ENCODE data around the gene PTPN21.

Gene PTPN21

DNA sequence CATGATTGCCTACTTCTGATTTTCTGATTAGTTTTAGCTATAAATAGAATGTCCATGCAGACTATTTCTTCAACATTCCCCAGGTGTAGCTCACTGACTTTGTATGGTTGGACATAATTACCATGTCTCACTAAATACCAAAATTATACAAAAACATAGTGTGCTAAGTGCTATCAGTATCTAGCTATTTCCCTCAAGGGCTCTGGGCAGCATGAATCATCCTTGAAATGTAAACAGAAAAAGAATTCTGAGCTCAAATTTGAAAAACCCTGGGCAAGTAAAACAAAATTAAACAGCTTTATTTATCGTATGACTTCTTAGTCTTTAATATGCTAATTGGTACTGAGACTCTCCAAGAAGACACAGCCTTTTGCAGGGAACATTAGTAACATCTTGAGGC is 86.4 kb downstream of the PTPN21 start:
- DNase-seq (ENCODE audit: low spot score) = no peak

DNA sequence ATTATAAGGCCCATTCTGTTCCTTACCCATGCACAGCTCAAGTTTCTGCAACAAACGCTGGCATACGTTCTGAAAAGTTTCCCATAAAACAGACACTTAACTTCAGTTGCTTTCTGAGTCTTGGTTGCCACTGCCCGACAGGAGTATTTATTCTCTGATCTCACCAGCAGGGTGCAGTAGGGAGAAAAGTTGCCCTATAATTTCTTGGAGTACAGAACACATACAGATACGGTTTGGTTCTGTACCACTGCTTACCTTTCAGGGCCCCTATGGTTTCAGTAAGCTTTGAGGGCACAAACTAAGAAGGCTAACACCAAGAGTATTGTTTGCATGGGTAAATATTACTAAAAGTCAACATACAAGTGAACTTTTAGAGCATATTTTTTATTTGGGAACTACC is 91.5 kb downstream of the PTPN21 start:
- no peak for DNase-seq (ENCODE audit: low spot score)

DNA sequence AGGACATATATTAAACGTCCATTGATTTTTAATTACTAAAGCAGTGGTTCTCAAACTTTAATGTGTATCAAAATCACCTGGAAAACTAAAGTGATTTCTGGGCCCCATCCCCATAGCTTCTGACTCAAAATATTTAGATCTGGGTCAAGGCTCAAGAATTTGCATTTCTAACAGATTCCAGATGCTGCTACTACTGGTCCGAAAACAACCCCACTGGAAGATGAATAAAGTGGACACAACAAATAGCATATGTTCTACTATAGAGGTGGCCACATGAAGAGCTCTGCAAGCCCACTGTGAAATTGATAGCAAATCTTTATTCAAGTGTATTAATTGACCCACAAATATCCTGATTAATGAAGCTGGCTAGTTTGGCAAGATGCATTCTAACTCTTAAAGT is 99.9 kb downstream of the PTPN21 start:
- DNase-seq (ENCODE audit: low spot score) = no peak

DNA sequence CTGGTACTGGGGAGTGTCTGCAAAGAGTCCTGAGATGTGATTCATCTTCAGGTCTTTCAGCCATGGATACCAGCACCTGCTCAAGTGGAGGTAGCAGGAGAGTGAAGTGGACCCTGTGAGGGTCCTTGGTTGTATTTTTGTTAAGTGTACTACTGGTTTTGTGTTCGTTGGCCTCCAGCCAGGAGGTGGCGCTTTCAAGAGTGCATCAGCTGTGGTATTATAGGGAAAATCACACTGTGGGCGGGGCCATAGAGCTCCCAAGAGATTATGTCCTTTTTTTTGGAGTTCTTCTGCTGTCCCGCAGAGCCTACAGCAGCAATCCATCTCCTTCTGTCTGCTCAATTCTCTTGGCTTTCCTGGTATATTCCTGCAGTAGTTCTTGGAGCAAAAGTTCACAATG is 102.6 kb downstream of the PTPN21 start:
- no peak for DNase-seq (ENCODE audit: low spot score)

DNA sequence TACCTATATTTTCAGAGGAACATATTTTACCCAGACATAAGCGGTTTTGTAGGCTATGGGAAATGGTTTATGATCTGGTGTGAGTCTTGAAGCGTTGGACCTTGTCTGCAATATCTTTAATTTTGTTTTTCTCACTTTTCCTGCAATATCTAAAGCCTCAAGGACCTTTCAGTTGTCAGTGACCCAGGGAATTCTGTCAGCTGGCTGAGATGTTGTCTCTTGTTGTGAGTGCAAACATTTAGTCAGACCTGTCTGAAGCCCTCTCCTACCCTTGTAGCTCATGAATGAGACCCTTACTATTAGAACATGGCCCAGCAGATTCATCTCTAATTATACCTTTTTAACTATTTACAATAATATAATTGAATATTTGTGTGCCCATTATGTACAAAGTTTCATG is 115.7 kb downstream of the PTPN21 start:
- DNase-seq (ENCODE audit: low spot score) = no peak

DNA sequence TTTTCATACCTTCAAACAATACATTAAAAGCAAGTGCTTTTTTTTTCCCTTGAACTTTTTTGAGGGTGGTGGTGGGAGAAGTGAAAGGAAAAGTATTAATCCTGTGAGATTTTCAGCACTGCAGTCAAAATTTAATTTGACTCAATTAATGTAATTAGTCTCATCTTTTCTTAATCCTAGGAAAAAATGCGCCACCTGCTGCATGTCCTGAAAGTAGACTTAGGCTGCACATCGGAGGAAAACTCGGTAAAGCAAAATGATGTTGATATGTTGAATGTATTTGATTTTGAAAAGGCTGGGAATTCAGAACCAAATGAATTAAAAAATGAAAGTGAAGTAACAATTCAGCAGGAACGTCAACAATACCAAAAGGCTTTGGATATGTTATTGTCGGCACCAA is 117.1 kb downstream of the PTPN21 start:
- DNase-seq (ENCODE audit: low spot score) = no peak

DNA sequence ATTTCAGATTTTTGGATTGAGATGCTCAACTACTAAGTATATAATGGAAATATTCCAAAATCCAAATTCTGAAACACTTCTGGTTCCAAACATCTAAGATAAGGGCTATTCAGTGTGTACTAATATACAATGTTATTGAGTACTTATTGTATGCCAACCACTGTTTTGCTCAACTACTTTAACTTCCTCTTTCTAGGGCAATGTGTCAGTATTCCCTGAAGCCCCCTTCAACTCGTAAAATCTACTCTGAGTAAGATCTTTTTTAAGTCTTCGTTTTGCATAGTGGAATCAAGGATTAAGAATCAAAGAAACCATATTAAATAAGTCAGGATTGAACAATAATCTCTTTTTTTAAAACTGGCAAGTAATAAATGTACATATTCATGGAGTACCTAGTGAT is 123.8 kb downstream of the PTPN21 start:
- no peak for DNase-seq (ENCODE audit: low spot score)

DNA sequence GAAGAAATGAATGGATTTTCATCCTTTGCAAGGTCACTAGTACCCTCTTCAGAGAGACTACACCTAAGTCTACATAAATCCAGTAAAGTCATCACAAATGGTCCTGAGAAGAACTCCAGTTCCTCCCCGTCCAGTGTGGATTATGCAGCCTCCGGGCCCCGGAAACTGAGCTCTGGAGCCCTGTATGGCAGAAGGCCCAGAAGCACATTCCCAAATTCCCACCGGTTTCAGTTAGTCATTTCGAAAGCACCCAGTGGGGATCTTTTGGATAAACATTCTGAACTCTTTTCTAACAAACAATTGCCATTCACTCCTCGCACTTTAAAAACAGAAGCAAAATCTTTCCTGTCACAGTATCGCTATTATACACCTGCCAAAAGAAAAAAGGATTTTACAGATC is 128.5 kb downstream of the PTPN21 start:
- no peak for DNase-seq (ENCODE audit: low spot score)

DNA sequence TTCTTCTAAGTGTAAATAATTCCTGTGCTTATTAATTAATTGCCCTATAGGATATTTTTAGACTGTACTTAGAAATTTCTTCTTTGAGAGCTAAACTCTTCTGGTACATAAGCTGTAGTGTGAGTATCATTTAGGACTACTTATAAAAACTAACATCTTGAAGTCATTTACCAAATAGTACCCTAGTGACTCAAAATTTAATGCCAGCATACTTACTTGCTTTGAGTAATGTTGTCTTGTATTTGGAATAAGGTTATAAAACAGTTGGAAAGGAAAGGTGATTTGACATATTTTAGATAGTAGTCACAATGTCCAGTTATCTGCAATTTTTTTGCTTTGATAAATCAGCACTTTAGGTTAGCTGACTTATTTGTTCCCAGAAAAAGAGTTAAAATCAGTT is 130.2 kb downstream of the PTPN21 start:
- DNase-seq (ENCODE audit: low spot score) = no peak

DNA sequence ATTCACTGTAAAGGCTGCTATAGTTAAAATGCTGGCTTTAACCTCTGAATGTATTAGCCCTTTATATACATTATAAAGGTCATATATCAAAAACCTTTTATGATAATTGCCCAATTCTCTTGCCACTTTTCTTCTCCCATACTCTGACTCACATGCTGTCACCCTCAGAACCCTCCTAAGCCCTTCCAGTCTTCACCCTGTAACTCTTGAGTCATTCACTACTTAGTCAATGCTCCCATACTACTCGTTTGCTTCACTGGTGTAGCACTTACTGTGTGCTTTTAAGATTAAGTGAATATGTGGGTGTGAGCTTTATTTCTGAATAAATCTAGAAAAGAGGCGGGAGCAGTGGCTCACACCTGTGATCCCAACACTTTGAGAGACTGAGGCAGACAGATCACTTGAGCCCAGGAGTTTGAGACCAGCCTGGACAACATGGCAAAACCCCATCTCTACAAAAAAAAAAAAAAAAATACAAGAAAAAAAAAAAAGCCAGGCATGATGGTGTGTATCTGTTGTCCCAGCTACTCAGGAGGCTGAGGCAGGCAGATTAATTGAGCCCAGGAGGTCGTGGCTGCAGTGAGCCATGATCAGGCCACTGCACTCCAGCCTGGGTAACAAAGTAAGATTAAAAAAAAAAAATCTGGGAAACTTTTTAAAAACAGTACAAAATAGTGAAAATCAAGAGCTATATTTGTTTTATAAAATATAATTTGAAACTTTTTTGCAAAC is 131.7 kb downstream of the PTPN21 start:
- DNase-seq (ENCODE audit: low spot score) = no peak

DNA sequence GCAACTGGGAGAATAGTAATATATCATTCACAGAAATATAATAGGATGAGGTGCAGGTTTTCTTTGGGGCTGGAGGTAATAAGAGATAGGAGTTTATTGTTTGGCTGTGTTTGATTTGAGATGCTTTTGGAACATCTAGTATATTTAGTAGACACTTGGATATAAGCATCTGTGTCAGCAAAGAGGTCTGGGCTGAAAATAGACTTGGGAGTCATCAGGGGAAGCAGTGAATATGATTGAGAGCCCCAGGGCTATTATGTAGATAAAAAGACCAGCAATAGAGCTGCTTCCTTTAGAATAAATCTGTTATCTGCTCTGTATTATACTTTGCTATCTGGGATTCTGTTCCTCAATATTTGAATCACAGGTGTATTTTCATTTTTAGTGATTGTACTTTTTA is 132.8 kb downstream of the PTPN21 start:
- DNase-seq (ENCODE audit: low spot score) = no peak

DNA sequence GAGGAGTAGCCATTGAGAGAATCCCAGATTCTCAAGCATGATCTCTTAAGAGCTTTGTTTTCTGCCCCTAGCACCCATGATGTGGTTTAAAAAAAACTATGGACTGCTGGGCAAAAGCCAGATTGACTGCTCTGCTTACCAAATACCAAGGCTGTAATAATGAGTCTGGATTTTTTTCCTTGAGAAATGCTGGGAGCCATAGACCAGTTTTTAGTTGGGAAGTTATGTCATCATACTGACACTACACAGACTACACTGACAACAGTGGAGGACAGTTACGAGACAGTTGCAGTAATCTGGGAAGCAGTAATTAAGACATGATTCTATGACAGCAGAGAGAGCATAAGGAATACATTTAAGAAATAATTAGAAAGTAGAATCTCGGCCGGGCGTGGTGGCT is 133.5 kb downstream of the PTPN21 start:
- DNase-seq (ENCODE audit: low spot score) = no peak

DNA sequence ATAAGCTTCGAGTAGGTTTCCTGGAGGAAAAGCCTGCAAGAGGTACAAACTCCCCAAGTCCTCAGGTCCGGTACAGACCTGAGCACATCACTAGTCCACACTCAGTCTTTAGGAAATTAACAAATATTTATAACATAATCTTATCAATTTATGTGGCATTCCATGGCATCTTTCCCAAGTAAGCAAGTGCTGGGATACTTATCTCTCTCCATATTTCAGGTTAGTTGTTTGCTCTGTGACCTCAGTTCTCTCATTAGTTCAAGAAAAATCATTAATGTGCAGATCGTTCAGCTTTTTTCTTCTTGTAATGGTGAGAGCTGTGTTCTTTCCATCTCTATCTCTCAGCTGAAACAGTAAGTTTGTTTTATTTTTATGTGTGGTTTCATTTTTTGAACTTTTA is 134.6 kb downstream of the PTPN21 start:
- DNase-seq (ENCODE audit: low spot score) = no peak

DNA sequence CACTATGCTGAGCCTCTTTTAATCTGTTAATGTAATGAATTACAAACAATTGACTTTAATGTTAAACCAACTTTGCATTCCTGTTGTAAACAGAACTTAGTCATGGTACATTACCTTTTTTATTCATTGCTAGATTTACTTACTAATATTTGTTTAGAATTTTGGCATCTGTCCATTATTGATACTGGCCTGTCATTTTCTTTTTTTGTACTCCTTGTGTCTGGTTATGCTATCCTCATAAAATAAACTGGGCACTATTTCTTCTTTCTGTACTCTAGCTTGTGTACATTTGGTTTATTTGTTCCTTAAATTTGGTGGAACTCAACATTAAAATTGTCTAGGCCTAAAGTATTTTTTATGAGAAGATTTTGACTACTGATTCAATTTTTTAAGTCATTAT is 137.2 kb downstream of the PTPN21 start:
- no peak for DNase-seq (ENCODE audit: low spot score)

All from HuH-7.5 (cell line).